AG09319 (cell line): ENCODE results near the gene DNAI2.

Experiments used
- DNase-seq: peaks from one replicate; pipeline ENCODE4 v3.0.0-alpha.2; 2010; ENCODE audit warnings: low read depth; ENCODE audit errors: extremely low read depth
- TF ChIP-seq, protein P1 (sequence below): IDR thresholded peaks from 2 replicates; pipeline ENCODE4 v1.5.1; 2011; ENCODE audit warnings: low read depth, mild to moderate bottlenecking, inconsistent platforms, low read length, moderate library complexity

DNAI2 gene, protein sequence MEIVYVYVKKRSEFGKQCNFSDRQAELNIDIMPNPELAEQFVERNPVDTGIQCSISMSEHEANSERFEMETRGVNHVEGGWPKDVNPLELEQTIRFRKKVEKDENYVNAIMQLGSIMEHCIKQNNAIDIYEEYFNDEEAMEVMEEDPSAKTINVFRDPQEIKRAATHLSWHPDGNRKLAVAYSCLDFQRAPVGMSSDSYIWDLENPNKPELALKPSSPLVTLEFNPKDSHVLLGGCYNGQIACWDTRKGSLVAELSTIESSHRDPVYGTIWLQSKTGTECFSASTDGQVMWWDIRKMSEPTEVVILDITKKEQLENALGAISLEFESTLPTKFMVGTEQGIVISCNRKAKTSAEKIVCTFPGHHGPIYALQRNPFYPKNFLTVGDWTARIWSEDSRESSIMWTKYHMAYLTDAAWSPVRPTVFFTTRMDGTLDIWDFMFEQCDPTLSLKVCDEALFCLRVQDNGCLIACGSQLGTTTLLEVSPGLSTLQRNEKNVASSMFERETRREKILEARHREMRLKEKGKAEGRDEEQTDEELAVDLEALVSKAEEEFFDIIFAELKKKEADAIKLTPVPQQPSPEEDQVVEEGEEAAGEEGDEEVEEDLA

DNA sequence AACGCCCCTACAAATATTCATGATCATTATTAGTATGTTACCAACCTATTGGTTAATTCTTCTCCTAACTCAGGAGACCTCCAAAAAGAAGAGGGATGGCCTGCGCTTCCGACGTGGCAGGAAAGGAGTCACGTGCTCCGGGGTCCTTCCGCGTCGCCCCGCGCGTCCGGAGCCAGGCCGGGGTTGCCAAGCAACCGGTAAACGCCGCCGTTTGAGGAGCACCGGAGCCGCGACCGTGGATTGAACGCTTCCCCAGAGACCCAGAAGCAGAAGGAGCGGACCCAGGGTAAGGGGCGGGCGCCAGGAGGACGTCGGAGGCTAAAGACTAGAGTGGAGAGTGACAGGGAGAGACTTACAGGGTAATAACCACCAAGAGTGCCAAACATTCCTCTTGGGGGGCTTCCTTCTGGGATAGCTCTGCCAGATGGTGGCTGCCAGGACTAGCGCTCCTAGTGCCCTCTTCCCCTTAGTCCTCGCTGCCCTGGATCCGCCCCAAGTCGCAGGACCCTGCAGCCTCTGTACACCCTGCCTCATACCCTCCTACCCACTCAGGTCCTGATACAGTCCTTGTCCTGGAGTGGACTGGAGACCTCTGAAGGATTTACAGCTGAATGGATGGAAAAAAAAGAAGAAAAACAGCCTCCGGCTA is at the start of gene DNAI2:
TSS of gene DNAI2 (plus strand) at position 175 of the 649 bp plus-strand sequence. CDS start 7,584 bp downstream, outside the sequence.
- DNase-seq, result no peak
- TF ChIP-seq, protein P1, sequence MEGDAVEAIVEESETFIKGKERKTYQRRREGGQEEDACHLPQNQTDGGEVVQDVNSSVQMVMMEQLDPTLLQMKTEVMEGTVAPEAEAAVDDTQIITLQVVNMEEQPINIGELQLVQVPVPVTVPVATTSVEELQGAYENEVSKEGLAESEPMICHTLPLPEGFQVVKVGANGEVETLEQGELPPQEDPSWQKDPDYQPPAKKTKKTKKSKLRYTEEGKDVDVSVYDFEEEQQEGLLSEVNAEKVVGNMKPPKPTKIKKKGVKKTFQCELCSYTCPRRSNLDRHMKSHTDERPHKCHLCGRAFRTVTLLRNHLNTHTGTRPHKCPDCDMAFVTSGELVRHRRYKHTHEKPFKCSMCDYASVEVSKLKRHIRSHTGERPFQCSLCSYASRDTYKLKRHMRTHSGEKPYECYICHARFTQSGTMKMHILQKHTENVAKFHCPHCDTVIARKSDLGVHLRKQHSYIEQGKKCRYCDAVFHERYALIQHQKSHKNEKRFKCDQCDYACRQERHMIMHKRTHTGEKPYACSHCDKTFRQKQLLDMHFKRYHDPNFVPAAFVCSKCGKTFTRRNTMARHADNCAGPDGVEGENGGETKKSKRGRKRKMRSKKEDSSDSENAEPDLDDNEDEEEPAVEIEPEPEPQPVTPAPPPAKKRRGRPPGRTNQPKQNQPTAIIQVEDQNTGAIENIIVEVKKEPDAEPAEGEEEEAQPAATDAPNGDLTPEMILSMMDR, result no peak

DNA sequence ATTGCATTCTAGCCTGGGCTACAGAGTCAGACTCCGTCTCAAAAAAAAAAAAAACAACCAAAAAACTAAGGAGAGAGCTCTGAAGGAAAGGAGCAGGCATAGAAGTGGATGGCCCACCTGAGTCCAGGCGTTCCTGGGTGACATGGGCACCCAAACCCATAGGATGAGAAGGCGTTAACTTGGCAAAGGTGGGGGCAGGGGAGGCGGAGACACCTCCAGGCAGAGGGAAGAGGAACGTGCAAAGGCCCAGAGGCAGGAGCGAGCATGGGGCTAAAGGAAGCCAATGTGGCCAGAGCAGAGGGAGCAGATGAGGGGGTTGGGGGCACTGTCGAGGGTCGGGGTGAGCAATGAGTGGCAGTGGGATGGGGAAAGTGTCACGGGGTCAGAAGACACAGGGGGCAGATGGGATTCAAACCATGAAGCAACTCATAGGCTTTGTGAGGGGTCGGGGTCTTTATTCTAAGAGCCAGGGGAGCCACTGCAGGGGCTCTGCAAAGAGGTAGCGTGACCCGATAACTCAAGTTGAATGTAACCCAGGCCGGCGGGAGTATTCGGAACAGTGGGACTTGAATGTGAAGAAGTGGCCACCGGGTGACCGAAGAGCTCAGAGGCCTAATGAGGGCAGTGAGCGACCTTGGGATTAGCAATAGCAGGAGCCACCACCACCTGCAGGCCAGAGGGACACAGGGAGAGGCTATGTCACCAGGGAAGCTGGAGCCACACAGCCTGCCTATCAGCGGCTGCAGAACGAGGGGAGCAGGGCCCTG is 48.9 kb upstream of the DNAI2 start:
- TF ChIP-seq, protein P1, result no peak
- no peak for DNase-seq

DNA sequence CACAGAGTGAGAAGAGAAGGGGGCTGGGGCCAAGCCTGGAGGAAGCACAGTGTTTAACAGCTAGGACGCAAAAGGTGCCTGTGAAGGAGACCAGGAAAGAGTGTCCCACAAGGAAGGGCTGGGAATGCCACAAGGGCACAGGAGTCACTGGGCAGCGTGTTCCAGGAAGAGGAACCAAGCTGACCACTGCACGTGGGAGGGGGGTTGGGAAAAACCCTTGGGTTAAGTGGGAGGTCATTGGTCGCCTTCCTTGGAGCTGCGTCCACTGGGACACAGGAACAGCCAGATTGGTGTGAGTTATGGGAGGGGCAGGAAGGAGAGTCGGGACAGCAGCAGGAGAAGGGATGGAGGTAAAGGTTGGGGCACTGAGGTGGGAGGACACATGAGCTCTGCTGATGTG is 47.8 kb upstream of the DNAI2 start:
- no peak for DNase-seq
- TF ChIP-seq, protein P1, result no peak

DNA sequence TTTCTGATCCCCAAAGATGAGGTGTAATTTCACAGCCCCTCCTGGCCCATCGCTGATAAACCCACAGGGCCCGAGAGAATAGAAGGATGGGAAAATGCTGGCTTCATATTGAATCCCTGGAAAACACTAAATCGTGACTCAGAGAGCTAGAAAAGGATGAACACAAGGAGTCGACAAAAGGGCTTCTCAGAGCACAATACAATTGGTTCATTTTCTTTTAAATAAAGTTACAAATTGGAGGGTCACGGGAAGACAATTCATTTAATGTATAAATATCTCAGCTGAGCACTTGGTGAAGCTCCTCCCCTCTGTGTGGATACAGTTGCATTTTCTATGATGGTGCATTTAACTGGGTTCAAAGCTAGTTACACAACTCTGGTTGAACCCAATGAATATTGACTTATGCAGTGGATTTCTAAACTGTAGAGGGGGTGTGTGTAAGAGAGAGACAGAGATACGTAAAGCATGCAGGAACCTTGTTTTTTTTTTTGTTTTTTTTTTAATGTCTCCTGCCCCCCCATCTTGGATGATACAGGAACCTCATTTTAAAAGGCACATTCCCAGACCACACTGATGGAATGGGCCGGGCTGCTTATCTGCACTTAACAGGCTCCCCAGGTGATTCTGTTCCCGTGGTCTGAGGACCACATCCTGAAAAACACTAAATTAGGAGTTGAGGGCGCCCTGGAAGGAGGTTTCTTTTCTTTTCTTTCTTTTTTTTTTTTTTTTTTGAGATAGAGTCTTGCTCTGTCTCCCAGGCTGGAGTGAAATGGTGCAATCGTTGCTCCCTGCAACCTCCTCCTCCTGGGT is 46.6 kb upstream of the DNAI2 start:
- no peak for DNase-seq
- TF ChIP-seq, protein P1, result no peak

DNA sequence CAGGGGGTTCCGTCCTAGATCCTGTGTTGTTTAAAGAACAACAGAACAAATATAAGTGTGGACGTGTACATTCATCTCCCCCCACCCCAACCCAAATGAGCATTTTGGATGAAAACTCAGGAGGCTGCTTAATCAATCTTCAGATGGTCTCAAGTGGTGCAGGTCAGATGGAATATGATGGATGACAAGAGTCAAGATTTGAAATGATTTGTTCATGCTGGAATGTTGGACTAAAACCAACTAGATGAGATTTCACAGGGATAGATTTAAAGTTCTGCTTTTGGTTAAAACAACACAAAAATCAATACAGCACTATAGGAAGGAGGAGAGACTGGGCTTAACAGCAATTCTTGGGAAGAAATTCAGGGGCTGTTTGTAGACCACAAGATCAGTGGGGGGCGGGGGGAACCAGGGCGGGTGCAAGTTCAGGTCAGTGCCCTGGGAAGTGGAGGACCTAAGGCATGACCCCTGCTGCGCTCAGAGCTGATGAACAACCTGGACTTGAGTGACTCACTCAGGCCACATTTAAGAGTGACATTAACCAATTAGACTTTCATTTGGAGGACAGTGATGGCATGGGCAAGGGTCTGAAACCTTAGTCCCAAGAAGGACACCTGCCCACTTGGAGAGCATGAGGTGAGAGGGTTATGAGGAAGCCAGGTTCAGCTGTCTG is 45.6 kb upstream of the DNAI2 start:
- TF ChIP-seq, protein P1, result no peak
- no peak for DNase-seq

DNA sequence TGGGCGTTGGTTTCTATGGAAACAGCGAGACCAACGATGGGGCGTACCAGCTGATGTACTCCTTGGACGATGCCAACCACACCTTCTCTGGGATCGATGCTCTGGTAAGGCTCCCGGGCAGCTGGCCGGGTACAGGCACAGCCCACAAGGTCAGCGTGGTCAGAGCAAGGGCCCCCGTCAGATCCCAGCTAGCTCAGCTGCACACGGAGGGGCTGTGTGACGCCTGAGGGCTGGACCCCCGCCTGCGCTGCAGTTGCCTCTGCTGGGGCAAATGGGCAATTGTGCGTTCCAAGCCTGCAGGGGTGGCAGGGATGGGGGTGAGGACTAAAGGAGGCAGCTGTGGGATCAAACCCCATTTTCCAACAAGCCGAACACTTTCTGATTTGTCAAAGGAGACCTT is 43.1 kb upstream of the DNAI2 start:
- DNase-seq, result no peak
- TF ChIP-seq, protein P1, result no peak
